K562 (cell line): Measurements from ENCODE around the gene CARS2. TPM values are rescaled to one million over a fixed set of nuclear protein-coding genes. Genes with fewer than 3 reads are reported as not detected.

Source experiments
- ATAC-seq: fragments of 200-7000 bp; cut with Tn5 transposase; 3 replicates; pipeline ENCODE4 v1.9.1; 2020; ENCODE audit warnings: moderate library complexity
- BruUV-seq: library from RNA; stranded (reverse); fragments of 400-500 nt; replicated peaks from 2 replicates; lab custom pipeline; 2021; lab: Mats Ljungman, UMichigan
- CTCF ChIA-PET: fragments of 300-600 bp; formaldehyde crosslinking; extraction: SDS; loops from one replicate; lab custom pipeline; 2021; ENCODE audit warnings: low intra/inter-chr PET ratio; lab: Yijun Ruan, JAX
- POLR2A ChIA-PET: fragments of 300-600, 350-650 bp; sonication (Branson Sonifier 250); formaldehyde crosslinking; extraction: SDS; loops from one replicate; lab custom pipeline; 2021; ENCODE audit warnings: antibody characterized with exemption, inconsistent platforms; lab: Yijun Ruan, JAX
- DNase-seq, 4 experiments: peaks; one replicate each; pipeline versions ENCODE4 v3.0.0 to v3.0.0-alpha.2; 2011 to 2018; ENCODE audit warnings: low spot score in 3 of 4, mixed read lengths in 3 of 4; ENCODE audit errors: extremely low read depth in 1 of 4
- FAIRE-seq: peaks from 2 replicates; lab custom pipeline; 2011; peaks lifted over from hg19 to GRCh38; lab: Jason Lieb, UNC
- H2AFZ ChIP-seq: 2 replicates; pipeline ENCODE4 v1.6.0; 2011; ENCODE audit warnings: low read depth, low read length, control low read depth, inconsistent platforms
- H3K27ac ChIP-seq: fragments of 200-600 bp; 3 replicates; pipeline ENCODE4 v1.8.0; 2011; ENCODE audit warnings: low read depth, mild to moderate bottlenecking, control low read depth, inconsistent platforms, low read length, moderate library complexity, mixed read lengths; ENCODE audit errors: extremely low read depth
- H3K27me3 ChIP-seq, 2 experiments: fragments of 300-600 bp in 1 of 2; 2 replicates in 1 of 2; 3 replicates in 1 of 2; pipeline versions ENCODE4 v1.6.0 to v1.8.0; 2011; ENCODE audit warnings: inconsistent platforms in 2 of 2, low read length in 2 of 2, mild to moderate bottlenecking in 1 of 2, mixed read lengths in 1 of 2, moderate library complexity in 1 of 2; ENCODE audit not compliant: control insufficient read depth in 2 of 2, insufficient read depth in 2 of 2
- H3K36me3 ChIP-seq: fragments of 300-600 bp; 3 replicates; pipeline ENCODE4 v1.8.0; 2011; ENCODE audit warnings: mild to moderate bottlenecking, low read length, inconsistent platforms; ENCODE audit not compliant: control insufficient read depth, insufficient read depth
- H3K4me1 ChIP-seq, 2 experiments: fragments of 200-600 bp in 1 of 2; replicated peaks in 1 of 2; 2 replicates in 1 of 2; 3 replicates in 1 of 2; pipeline versions ENCODE4 v1.5.1 to v1.8.0; 2011; ENCODE audit warnings: inconsistent platforms in 2 of 2, low read length in 2 of 2, mild to moderate bottlenecking in 1 of 2, mixed read lengths in 1 of 2, moderate library complexity in 1 of 2; ENCODE audit not compliant: control insufficient read depth in 2 of 2, insufficient read depth in 2 of 2
- H3K4me2 ChIP-seq: 2 replicates; pipeline ENCODE4 v1.6.1; 2011; ENCODE audit warnings: low read length, control low read depth, inconsistent platforms, mixed read lengths; ENCODE audit not compliant: insufficient read depth
- H3K4me3 ChIP-seq: fragments of 200-600 bp; sonication (generic), shearing (Covaris generic); 2 replicates; pipeline ENCODE4 v1.5.1; 2016; ENCODE audit warnings: control low read depth, inconsistent platforms
- H3K79me2 ChIP-seq: fragments of 200-600 bp; 3 replicates; pipeline ENCODE4 v1.8.0; 2011; ENCODE audit warnings: low read length, inconsistent platforms; ENCODE audit not compliant: control insufficient read depth, insufficient read depth
- H3K9ac ChIP-seq, 2 experiments: 2 replicates each; pipeline versions ENCODE4 v1.6.0 to v1.6.1; 2011; ENCODE audit warnings: low read depth in 2 of 2, low read length in 2 of 2, control low read depth in 1 of 2, inconsistent platforms in 1 of 2, mild to moderate bottlenecking in 1 of 2, mixed read lengths in 1 of 2; ENCODE audit not compliant: insufficient read depth in 1 of 2
- H3K9me1 ChIP-seq: one replicate; pipeline ENCODE4 v1.6.0; 2011; ENCODE audit warnings: inconsistent platforms, mild to moderate bottlenecking, low read length, moderate library complexity; ENCODE audit not compliant: control insufficient read depth, insufficient read depth
- H3K9me3 ChIP-seq: replicated peaks from 2 replicates; pipeline ENCODE4 v1.5.1; 2011; ENCODE audit warnings: low read depth, low read length, inconsistent platforms; ENCODE audit not compliant: control insufficient read depth, insufficient read depth
- H4K20me1 ChIP-seq: replicated peaks from 2 replicates; pipeline ENCODE4 v1.6.1; 2011; ENCODE audit warnings: low read length, inconsistent platforms, mixed read lengths; ENCODE audit not compliant: control insufficient read depth, insufficient read depth
- CHCHD3 ChIP-seq: fragments of 250-450 bp; sonication (Bioruptor Pico); IDR thresholded peaks from 2 replicates; pipeline ENCODE4 v2.1.2; 2022; ENCODE audit warnings: mild to moderate bottlenecking
- ERF ChIP-seq: fragments of 450-650 bp; formaldehyde crosslinking; IDR thresholded peaks from 2 replicates; pipeline ENCODE4 v1.4.0; 2020; ENCODE audit warnings: mild to moderate bottlenecking, mixed read lengths
- MED1 ChIP-seq: sonication (generic); formaldehyde crosslinking; IDR thresholded peaks from 2 replicates; pipeline ENCODE4 v1.8.1; 2023; ENCODE audit warnings: missing genetic modification reagents, borderline replicate concordance
- POLR2G ChIP-seq: fragments of 200-400 bp; formaldehyde crosslinking; IDR thresholded peaks from 2 replicates; pipeline ENCODE4 v1.6.1; 2017; ENCODE audit warnings: low read depth, mild to moderate bottlenecking, antibody characterized with exemption, low read length, moderate library complexity
- TFAP4 ChIP-seq: sonication (generic); formaldehyde crosslinking; IDR thresholded peaks from 2 replicates; pipeline ENCODE4 v1.8.0; 2022; ENCODE audit warnings: missing genetic modification reagents, mild to moderate bottlenecking, moderate library complexity, borderline replicate concordance
- THAP12 ChIP-seq: fragments of 250-450 bp; sonication (Bioruptor Pico); IDR thresholded peaks from 2 replicates; pipeline ENCODE4 v1.9.0; 2021; ENCODE audit warnings: mild to moderate bottlenecking, inconsistent platforms
- ZNF695 ChIP-seq: fragments of 450-650 bp; formaldehyde crosslinking; IDR thresholded peaks from 2 replicates; pipeline ENCODE4 v1.4.0; 2020; ENCODE audit warnings: mild to moderate bottlenecking, moderate library complexity
- WGBS: fragments of 100-300 bp; shearing (Covaris generic); methylation state at CpG from one replicate; pipeline ENCODE4 v1.1.6; 2016; ENCODE audit warnings: low coverage, mixed read lengths; ENCODE audit not compliant: insufficient coverage; ENCODE audit errors: missing lambda C conversion rate; 5-methylcytosine and 5-hydroxymethylcytosine counted together
- in situ Hi-C: fragments of 300-500 bp; cut with MboI; formaldehyde crosslinking; loops from 4 replicates; pipeline ENCODE4 v1.15.0; 2018; ENCODE audit warnings: inconsistent platforms, mixed read lengths
- intact Hi-C: fragments of 100-400 bp; cut with micrococcal nuclease; formaldehyde crosslinking; loops from 2 replicates; pipeline ENCODE4 v1.14.2; 2022
- polyA plus RNA-seq, 8 experiments: library from polyadenylated mRNA; depleted of rRNA in 4 of 8; stranded (reverse) in 5 of 8; unstranded in 3 of 8; fragments of >200 nt; fragmentation: Nextera tagmentation in 2 of 8; fragmentation: Illumina TruSeq in 1 of 8; extraction: Ambion mirVana in 2 of 8; extraction: Trizol in 1 of 8; gene quantifications; 2 replicates each; pipeline versions ENCODE4 v1.2.1 to v1.2.3, GENCODE V29; 2011 to 2014; ENCODE audit warnings: inconsistent platforms in 1 of 8, missing spikeins in 1 of 8
- total RNA-seq, 7 experiments: library from RNA; depleted of rRNA in 6 of 7; stranded (reverse); fragments of >200 nt in 6 of 7; fragmentation: Illumina TruSeq in 2 of 7; extraction: Trizol in 2 of 7; gene quantifications; 2 replicates each; pipeline versions ENCODE4 v1.2.1 to v1.2.3, GENCODE V29; 2011 to 2021; ENCODE audit warnings: low replicate concordance in 1 of 7

The CARS2 gene
- total and polyA plus RNA-seq, 9 of the 15 experiments (the other 6 are each of a cell fraction or from before 2014, with no cell fraction given) = 1.7 to 37.4 (median 30.5) TPM

GRCh38 chr13:110630566-110631119 lies 75.3 kb downstream of the CARS2 start:
- Histone ChIP-seq H4K20me1 (no peaks in the 10 kb centered on the region), H3K9ac (no peak overlapping the region), H3K27ac (no peak overlapping the region), H3K9me1 (no peaks in the 10 kb centered on the region), H3K27me3 (no peaks in the 10 kb centered on the region), H3K4me1 (peaks cover 0 to 8% of the 10 kb centered on the region in 2 experiments; a peak in 2 of 5 replicates), H3K36me3 (peaks cover 44% of the 10 kb centered on the region; the same call in 2 of the 3 replicates), H3K4me2 (no peak overlapping the region), H3K4me3 (no peak overlapping the region), H3K9me3 (no peaks in the 10 kb centered on the region), H3K79me2 (peaks cover 23% of the 10 kb centered on the region), H2AFZ (no peak overlapping the region)
- no peak for TF ChIP-seq CHCHD3 (CRISPR knock-in tag)
- no peak for TF ChIP-seq ERF (CRISPR knock-in tag)
- no peak for TF ChIP-seq THAP12
- peak; percentile 34; the same call in 1 of the 2 replicates for TF ChIP-seq TFAP4 (CRISPR knock-in tag)
- no peak for TF ChIP-seq POLR2G
- no peak for TF ChIP-seq ZNF695 (CRISPR knock-in tag)
- TF ChIP-seq MED1 (CRISPR knock-in tag) = no peak
- FAIRE-seq = peak; percentile 42
- WGBS = 83% methylated on average over 10 of the region's 10 CpGs
- DNase-seq = no peak
- CTCF ChIA-PET = no interaction called here
- no TSS peak for BruUV-seq
- POLR2A ChIA-PET = interaction anchor here (0.6 kb wide), 1 partner anchor 32 kb away, joined by 4 read pairs; no protein-coding TSS in a partner anchor
- in situ Hi-C loops = no loop called here
- intact Hi-C loops = no loop called here
- ATAC-seq = no peak
